Stimulated activated CD8-positive, alpha-beta memory T cell treated with anti-CD3 and anti-CD28 coated beads, Interleukin-7, amount 100 ng/mL, for 24 hours (primary cell): ENCODE measurements around the gene STAT6.
"Not testable (repeated sequence)": the region's sequence is repeated elsewhere in the genome, so short reads cannot be mapped to it uniquely, and the experiment has no call there.

Experiments used
- DNase-seq: peaks from one replicate; pipeline ENCODE4 v3.0.0-alpha.2; 2020; ENCODE audit warnings: low read depth

The STAT6 gene

DNA sequence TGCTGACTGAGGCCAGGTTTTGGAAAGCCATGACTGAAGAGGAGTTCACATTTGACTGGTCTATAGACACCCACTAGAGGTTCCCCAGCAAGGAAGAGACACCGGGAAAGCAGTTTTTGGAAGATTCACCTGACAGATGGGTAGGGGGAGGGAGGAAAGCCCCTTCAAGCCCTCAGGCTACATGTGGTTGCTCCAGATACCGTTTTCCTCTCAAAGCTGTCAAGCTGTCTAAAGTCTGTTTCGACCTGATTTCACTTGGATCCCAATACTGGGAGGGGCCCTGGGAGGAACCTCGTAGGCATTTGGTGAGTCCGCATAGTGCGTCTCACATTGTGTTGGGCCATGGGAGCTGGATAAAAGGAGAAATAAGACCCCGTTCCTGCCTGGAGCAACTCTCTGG is 15.4 kb upstream of the STAT6 start:
- no peak for DNase-seq

GRCh38 chr12:57126061-57126460 is 14.9 kb upstream of the STAT6 start:
- no peak for DNase-seq

- peak; percentile 56 for DNase-seq
Measured at GRCh38 chr12:57124261-57124877, 13.2 kb upstream of the STAT6 start.

- no peak for DNase-seq
Measured at GRCh38 chr12:57123813-57124212, 12.7 kb upstream of the STAT6 start.

- not testable (repeated sequence) for DNase-seq
Measured at GRCh38 chr12:57120718-57121117, 9.6 kb upstream of the STAT6 start.

GRCh38 chr12:57119294-57120085 is 8.3 kb upstream of the STAT6 start:
- DNase-seq = no peak

DNA sequence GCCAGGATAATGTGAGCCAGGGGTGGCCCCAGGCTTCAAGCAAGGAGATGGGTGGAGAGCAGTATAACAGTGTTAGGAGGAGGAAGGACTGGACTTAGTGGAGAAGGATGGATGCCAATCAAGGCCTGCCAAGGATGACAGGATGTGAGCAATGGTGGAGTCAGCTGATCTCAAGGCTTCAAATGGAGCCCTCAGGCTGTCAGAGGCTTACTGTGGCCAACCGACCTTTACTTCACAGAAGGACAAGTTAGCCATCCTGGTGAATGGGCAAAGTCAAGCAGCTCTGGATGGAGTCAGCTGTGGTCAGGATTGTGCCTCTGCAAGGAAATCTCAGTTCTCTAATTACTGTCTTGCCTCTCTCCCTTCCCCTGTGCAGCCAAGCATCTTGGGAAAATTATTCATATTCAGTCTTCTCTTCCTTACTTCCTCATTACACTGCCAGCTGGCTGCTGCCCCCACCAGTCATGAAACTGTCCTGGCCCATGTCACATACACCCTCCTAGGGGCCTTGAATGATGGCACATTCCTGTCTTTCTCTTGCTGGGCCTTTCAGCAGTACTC is 7.6 kb upstream of the STAT6 start:
- DNase-seq = no peak

- no peak for DNase-seq
Measured at GRCh38 chr12:57116580-57117281, 5.6 kb upstream of the STAT6 start.

- no peak for DNase-seq
Measured at GRCh38 chr12:57112492-57113294, 1.5 kb upstream of the STAT6 start.

GRCh38 chr12:57110104-57111030 is 795 bp downstream of the STAT6 start:
- DNase-seq = no peak

DNA sequence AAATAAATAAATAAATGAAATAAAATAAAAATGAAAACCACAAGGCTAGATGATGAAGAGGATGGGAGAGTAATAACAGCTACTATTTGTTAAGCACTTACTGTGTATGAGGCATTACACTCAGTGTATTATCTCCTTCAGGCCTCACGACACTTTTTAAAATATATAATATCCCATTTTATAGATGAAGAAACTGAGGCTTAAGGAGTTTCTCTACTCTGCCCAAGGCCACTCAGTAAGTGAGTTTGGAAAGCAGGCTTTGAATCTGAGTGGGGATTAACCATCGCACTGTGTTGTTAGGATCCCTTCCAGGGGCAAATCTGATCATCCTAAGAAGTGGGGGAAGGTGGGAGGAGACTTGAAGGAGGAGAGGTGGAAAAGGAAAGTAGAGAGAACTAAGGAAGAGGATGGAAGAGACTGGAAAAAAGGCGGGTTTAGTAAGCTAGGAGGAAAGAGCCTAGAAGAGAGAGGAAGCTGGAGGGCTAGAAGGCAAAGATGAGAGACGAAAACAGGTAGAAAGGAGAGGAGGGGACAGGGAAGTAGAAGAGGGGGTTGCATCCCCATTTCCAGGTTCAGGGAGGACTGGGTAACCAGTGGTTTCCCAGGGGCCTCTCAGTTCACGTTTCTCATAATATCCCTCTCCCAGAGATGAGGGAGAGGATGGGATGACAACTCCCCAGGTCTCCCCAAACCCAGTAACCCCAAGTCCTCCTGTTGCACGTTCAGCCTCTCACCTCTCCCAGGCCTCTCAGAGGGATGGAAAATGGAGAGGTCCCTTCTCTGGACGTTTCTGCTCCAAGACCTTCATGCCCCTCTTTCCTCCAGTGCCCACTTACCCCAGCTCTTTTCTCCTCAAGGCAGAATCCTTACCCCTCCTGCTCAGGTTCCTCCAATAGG is 1.7 kb downstream of the STAT6 start:
- DNase-seq = no peak

DNA sequence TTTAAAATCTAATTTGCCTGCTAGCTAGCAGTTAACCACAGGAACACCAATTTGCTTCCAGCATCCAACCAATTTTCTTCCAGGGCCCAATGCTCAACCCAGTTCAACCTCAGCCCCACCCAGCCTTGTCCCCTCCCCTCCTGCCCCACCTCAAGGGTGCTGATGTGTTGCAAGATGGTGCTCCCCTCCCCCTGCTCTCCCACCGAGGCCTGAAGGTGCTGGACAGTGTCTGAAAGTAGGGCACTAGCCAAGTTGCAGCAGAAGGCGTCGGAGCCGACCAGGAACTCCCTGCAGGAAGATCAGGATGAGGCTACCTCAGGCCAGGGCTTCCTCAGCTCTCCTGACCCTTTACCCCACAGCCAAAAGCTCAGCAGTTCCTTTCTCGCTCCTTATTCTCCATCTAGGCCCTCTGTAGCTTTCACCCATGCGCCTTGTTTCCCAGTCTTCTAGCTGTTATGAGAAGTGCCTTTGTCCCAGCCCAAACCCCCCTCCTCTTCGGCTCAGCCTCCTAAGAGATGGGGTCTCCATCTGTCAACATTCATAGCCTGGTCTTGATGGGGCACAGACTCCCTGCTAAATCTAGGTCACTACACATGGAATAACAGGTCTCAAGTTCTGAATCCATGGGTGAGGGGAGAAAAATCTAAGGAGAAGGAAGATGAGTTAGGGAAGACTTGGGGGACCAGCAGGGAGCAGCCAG is 3.6 kb downstream of the STAT6 start:
- DNase-seq = no peak

GRCh38 chr12:57106021-57106708 is 5.0 kb downstream of the STAT6 start:
- no peak for DNase-seq

- DNase-seq = no peak
Measured at GRCh38 chr12:57105011-57105753, 6.0 kb downstream of the STAT6 start.

- no peak for DNase-seq
Measured at GRCh38 chr12:57104292-57104910, 6.8 kb downstream of the STAT6 start.

DNA sequence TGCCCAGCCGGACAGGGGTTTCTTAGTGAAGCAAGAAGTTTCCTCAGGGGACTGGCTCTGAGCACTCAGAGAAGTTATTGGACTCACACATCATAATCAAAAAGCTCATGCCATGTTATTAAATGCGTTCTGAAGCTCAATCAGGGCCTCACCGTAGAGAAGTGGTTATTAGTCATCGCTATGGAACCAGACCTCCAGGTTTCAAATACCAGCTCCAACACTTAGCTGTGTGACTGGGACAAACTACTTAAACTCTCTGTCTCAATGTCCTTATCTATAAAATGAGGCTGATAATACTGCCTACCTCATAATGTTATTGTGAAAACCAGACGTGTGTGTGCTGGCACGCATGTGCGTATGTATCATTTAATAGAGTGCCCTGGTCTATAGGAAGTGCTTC is 7.3 kb downstream of the STAT6 start:
- no peak for DNase-seq
